Activated T-helper 9 cell treated with anti-CD3 and anti-CD28 coated beads, Interleukin-2, amount 50 U/mL, for 16 hours (primary cell): Measurements from ENCODE around the gene HSPA1L.
A peak's percentile ranks its signal among the peaks of the same experiment; 100 is the strongest.
"Not testable (repeated sequence)": the region's sequence is repeated elsewhere in the genome, so short reads cannot be mapped to it uniquely, and the experiment has no call there.

Experiments used
- DNase-seq: peaks from one replicate; pipeline ENCODE4 v3.0.0-alpha.2; 2020; ENCODE audit warnings: low read depth

The HSPA1L gene

GRCh38 chr6:31836474-31837368, 21.6 kb upstream of the HSPA1L start:
- DNase-seq: no peak

- no peak for DNase-seq
Measured at GRCh38 chr6:31836047-31836473, 21.0 kb upstream of the HSPA1L start.

GRCh38 chr6:31834367-31835250, 19.5 kb upstream of the HSPA1L start:
- peak; percentile 68 for DNase-seq

GRCh38 chr6:31831350-31832215, 16.5 kb upstream of the HSPA1L start:
- DNase-seq: no peak

- no peak for DNase-seq
Measured at GRCh38 chr6:31830886-31831335, 15.8 kb upstream of the HSPA1L start.

GRCh38 chr6:31829633-31830283, 14.7 kb upstream of the HSPA1L start:
- DNase-seq: no peak

- peak; percentile 80 for DNase-seq
Measured at GRCh38 chr6:31827286-31828079, 12.4 kb upstream of the HSPA1L start, which contains the start of gene HSPA1B. TSS of gene HSPA1B (plus strand) at chr6:31827738. CDS start at chr6:31827951, 213 bp downstream.

- no peak for DNase-seq
Measured at GRCh38 chr6:31826793-31827285, 11.8 kb upstream of the HSPA1L start.

- no peak for DNase-seq
Measured at GRCh38 chr6:31825553-31825952, 10.5 kb upstream of the HSPA1L start.

GRCh38 chr6:31823592-31824196, 8.6 kb upstream of the HSPA1L start:
- DNase-seq: not testable (repeated sequence)

GRCh38 chr6:31822036-31822821, 7.1 kb upstream of the HSPA1L start:
- peak; percentile 50 for DNase-seq

- DNase-seq: peak; percentile 56
Measured at GRCh38 chr6:31821301-31822035, 6.4 kb upstream of the HSPA1L start.

GRCh38 chr6:31820399-31820798, 5.3 kb upstream of the HSPA1L start:
- DNase-seq: not testable (repeated sequence)

GRCh38 chr6:31819871-31820299, 4.8 kb upstream of the HSPA1L start:
- DNase-seq: no peak

- DNase-seq: not testable (repeated sequence)
Measured at GRCh38 chr6:31817929-31818511, 2.9 kb upstream of the HSPA1L start.

GRCh38 chr6:31817133-31817928, 2.2 kb upstream of the HSPA1L start:
- DNase-seq: not testable (repeated sequence)

- peak; percentile 63 for DNase-seq
Measured at GRCh38 chr6:31814677-31815024, 432 bp downstream of the HSPA1L start.
